GM18517 (cell line): ENCODE data around the gene NES.

Experiments
- ATAC-seq: cut with Tn5 transposase; IDR thresholded peaks from one replicate; pipeline ENCODE4 v1.9.1; 2021; ENCODE audit warnings: mild to moderate bottlenecking, moderate library complexity; ENCODE audit not compliant: unreplicated experiment

Gene NES

DNA sequence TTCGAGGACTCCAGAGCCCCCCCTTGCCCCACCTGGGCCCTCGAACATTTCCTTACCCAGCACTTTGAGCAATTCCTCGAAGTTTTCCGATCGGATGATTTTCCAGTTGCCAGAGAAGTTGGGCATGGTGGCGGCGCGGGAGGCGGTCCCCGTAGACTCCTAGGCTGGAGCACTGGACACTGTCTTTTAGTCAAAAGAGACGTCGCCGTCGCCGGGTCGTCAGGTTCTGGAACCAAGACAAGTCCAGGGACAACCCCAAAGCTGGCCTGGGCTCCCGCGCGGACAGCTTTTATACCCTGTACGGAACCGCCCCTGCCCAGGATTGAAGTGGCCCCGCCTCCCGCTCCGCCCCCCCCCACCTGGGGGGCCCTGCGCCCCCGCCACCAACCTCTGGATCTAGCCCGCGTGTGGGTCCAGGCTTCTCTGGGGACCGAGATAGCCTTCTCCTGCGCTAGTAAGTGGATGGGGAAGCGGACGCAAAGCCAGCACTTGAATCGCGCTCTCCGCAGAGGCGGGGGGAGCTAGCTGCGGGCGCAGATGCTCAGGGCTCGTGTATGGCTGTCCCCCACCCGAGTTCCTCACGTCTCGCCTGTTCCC lies 28.2 kb upstream of the NES start, which contains the start of gene CRABP2:
Gene CRABP2, minus strand, starts transcription at position 263 of the 597 bp plus-strand sequence. Its CDS starts 137 bp downstream, at position 126.
- ATAC-seq: no peak

DNA sequence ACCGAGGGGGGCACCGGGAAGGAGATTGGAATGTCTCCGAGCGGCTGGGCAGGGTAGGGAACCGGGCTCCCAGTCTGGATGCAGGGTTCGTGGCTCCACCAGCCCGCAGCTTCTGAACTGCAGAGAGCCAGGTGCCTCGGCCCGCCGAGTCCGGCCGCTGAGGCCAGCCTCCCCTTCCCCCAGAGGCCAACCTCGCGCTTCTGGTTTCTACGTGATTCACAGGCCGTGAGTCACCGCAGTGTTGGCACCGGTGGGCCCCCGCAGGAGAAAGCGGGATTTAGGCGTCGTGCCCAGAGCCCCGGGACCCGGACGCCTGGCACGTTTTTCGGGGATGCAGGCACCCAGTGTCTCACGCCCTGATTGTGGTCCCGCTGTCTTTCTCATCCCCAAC lies 27.7 kb upstream of the NES start:
- no peak for ATAC-seq

DNA sequence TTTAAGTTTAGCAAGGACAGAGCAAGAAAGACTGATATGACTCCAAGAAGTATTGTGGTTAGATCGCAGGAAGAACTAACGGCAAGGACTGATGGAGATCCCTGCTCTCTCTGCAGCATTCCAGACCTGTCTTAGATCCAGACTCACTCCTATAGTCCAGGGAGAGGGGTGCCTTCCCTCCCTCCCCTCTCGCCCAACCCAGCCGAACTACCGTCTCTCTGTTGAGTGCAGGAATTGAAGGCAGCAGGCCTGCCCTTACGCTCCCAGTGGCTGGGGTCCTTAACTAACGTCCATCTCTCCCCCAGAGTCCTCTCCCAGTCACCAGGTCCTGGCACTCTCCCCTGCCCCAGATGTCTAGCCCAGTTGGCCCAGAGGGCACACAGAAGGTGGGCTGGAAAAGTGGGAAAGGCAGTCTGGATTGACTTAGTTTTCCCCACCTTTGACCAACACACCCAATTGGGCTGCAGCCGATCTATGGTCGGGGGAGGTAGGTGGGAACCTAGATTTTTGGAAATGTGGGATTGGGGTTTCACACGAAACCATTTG lies 27.0 kb upstream of the NES start:
- no peak for ATAC-seq

DNA sequence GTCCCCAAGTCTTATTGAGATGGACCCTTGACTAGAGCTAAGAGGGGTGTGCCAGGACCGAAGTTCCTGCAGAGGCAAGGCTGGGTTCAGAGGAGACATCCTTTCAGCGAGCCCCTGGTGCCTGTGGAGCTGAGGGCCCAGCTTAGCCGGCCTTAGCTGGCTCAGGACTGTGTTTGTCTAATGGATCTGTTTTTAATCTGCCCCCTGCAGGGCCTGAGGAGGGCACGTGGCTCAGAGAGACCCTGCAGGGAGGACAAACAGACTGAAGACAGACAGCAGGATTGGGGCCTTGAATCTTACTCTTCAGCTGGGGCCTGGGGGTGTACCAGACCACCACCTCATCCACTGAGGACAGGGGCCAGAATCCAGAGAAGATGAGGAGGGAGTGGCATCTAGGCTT lies 26.5 kb upstream of the NES start:
- no peak for ATAC-seq

DNA sequence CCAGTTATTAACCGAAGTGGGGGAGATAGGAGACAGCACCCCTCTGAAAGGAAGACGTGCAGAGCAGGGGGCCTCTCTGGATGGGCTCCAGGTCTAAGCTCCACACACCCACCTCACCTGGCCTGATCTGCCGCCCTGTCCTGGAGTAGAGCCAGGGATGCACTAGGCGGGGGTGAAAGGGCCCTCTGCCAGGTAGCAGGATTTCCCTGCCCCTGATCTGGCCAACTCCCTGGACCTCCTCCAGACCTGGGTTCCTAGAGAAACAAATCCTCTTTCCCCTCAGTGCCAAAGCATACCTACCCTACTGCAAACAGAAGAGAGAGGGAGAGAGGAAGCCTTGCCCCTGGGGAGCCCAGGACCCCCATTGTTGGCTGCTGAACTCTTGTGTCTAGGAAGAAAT lies 26.1 kb upstream of the NES start:
- no peak for ATAC-seq

DNA sequence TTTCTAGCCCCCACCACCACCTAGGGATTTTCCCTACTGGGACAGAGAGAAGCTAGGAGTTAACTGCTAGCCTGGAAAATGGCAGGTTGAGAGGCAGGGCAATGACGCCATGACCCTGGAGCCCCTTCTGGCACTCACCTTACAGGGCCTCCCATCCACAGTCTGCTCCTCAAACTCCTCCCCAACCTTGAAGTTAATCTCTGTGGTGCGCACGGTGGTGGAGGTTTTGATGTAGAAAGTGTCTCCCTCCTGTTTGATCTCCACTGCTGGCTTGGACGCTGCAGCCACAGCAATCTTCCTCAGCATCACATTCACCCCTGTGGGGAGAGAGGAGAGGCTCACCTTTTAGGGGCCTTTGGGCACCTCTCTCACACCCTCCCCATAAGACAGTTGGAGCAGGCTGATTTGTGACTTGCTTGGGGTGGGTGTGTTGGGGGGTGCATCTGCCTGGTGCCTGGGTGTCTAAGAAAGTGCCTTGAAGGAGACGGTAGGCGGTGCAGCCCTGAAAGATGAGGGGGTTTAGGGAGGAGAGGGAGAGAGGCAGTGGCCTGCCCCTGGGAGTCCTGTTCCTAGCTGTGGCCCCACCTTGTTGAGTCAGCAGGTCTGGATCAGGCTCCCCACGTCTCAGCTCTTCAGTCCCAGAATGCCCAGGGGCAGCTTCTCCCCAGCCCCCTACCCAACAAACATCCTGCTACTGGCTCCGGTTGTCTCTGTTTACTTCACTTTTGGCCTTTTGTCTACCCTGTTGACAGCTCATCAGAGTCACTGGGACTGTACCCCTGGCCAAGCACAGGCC lies 23.7 kb upstream of the NES start:
- ATAC-seq: no peak

DNA sequence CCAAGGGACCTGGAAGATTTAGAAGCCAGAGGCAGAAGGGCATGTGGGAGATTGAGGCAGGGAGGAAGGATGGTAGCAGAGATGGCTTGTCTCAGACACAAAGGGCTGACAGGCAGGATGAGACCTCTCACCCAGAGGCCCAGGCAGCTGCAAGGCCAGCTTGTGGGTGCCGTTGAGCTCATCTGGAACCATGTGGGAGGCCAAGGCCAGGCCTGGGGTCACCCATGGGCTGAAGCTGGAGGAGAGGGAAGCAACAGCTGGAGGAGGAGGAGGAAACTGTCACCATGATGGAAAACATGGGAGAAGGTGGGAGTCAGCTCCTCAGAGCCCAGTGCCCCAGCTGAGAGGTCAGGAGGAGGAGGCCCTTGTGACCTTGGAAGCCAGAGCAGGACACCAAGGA lies 21.8 kb upstream of the NES start:
- ATAC-seq: no peak

DNA sequence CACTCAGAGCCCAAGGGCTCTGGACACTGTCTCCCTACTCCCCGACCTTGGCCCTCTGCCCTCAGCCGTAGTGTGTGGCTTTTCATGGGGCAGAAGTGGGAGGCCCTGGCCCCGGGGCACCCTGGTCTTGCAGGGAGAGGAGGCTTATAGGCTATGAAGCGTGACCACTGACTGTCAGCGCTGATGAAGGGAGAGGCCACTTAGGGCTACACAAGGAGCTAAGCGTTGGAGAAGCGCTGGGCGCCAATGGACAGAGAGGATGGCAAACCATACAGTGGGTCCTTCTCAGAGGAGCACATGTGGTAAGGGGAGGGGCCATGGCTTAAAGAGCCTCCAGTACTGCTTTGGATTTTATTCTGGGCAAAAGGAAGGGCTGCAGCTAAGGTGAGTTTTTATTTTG lies 20.3 kb upstream of the NES start:
- ATAC-seq: no peak

DNA sequence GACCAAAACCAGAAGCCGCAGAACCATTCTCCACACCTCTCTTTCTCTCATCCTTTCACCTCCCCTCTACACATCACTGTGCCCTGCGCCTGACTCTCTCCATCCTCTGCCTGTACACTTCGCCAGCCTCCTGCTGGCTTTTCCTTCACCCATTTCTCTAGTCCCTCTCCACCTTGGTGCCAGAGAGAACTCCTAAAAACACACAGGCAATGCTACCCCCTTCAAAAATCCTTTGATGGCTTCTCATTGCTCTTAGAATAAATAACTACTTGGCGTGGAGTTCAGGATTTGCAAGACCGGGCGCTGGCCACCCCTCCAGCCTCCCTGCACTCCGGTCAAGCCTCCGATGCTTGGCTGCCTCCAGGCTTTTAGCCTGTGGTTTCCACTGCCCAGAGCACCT lies 19.5 kb upstream of the NES start:
- no peak for ATAC-seq

DNA sequence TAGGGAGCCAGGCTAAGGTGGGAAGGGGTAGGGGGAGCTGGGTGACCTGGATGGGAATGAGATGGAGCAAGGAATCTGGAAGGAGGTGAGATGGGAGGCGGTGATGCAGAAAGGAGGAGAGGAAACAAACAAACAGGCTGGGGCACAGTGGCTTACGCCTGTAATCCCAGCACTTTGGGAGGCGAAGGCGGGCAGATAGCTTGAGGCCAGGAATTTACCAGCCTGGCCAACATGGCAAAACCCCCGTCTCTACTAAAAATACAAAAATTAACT lies 17.4 kb upstream of the NES start:
- ATAC-seq: no peak

DNA sequence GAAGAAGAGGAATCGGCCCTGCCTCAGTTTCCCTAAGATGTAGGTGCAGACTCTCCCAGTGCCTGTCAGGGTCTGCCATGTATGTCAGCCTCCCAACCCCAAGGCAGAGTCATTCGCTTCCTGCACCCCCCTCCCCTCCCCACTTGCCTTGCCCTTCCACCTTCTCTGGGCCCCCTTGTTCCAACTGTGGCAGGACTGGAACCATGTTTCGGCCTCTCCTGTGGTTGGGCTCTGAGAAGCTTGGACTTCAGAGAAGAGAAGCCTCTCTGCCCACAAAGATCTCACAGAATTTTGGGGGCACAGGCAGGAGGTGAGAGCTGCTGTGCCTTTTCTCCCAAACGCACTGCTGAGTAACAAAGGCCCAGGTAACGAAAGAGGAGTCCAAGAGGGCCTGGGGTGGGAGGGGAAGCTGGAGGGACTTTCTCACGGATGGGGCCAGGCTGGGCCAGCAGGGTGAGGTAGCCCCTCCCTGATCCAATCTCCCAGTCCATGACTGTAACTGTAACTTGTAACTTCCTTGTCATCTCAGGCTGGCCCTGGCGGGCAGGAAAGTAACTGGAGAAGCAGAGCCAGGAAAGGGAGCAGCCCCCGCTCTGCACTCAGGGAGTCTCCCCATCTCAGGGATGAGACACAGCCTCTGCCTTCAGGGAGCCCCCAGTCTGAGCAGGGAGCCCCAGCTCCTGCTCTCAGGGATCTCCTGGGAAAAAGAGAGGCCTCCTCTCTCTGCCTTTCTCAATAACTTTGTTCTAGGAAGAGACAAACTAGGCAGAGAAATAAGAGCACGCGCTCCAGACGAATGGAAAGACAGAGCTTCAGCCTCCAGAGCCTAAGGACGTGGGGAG lies 16.9 kb upstream of the NES start:
- no peak for ATAC-seq

DNA sequence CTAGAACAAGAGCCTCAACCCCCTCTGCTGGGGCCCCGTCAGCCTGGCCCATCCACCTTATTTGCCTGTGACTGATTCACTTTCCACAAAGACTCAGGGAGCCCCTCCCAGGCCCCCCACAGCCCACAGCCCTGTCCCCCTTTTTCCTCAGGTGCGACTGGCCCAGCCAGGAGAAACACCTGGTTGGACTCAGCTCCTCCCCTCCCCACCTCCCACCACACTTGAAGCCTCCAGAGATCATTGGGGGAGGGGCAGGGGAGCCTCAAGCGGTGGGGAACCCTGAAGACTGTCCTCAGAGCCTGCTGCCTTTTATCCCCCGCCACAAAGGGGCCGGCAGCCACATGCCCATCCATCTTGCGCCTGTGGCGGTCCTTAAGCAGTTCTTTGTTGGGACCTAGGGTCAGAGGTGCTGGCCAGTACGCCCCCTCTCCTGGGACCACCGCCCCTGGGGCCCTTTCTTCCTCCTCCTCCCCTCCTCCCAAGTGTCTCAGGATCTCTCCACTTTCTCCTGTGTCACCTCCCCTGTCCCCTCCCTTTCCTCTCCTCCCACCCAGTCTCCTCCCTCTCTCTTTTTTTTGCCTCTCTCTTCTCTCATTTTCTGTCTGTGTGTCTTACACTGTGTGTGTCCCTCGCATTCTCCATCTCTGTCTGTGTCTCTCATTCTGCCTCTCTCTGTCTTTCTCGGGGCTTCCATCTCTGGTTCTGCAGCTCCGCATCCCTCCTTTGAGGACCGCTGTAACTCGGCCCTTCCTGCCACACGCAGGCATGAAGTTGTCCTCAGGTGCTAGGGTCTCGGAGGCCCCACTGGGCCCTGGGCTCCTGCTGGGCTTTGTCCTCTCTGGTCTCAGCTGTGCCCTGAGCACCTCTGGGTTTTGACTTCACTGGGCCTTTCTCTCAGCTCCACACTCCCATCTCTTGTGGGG lies 16.0 kb upstream of the NES start:
- no peak for ATAC-seq

DNA sequence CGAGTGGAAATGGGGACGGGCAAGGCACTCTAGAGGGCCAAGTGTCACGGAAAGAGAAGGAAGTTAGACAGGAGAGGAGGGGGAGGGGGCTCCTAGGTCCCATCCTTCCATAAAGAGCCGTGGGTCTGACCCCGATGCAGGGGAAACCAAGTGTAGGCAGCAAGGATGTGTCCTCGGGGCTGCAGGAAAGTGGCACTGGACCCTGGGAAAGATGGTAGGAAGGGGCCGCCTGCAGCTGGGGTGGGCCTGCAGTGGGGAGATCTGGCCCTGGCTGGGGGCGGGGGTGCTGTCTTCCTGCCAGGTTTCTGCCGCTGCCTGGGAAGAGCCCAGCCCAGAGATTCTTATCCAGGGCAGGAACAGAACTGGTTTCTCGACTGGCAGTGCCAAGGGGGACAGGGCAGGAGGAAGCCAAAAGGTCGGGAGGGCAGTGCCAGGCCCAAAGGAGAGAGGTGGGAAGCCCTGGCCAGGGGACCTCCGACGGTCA lies 15.3 kb upstream of the NES start:
- ATAC-seq: no peak

DNA sequence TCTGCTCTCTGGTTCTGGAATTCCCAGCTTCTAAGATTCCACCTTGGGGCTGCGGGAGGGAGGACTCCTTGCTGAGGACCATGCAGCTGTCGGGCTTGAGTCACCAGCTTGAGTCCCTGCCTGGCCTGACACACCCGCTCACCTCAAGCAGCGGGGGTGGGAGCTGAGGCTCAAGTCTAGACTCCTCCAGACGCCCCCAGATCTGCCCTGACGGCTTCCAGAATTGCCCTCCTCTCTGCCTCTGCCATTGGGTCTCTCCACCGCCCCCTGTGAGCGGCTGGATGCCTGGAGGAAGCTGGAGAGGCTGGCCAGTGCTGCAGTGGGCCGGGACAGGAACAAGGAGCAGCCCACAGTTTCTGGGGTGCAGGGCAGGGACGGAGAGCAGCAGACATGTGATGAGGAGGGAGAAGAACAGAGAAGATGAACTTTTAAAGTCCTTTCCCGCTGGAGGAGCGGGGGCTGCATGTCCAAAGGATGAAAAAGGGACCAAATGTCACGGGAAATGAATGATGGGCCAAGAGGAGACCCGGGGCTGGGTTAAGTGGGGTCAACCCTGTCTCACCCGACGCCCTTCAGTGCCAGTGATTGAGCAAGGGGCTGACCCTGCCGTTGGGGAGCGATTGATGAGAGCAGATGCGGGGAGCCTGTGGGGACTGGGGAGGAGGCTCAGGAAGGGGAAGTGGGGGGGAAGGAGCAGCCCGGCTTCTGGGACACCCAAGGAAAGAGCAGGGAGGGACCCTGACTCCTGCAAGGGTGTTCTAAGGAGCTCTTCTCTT lies 14.6 kb upstream of the NES start:
- no peak for ATAC-seq

DNA sequence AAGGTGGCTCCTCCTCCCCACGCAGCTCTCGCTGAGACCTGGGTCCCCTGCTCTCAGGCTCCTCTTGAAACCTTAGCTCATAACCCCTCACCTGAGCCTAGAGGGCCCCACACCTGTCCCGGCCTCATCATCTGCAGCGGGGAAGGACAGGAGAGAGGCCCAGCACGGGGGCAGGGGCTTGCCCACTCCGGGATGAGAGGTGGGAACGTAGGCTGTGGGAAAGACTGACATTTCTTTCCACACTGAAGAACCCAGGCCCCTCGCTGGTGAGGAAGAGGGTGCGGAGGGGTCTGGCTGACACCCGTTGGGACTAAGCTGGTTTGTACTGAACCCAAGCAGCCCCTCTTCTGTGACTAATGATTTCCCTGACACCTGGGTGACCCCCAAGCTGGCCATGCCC lies 14.0 kb upstream of the NES start:
- no peak for ATAC-seq

DNA sequence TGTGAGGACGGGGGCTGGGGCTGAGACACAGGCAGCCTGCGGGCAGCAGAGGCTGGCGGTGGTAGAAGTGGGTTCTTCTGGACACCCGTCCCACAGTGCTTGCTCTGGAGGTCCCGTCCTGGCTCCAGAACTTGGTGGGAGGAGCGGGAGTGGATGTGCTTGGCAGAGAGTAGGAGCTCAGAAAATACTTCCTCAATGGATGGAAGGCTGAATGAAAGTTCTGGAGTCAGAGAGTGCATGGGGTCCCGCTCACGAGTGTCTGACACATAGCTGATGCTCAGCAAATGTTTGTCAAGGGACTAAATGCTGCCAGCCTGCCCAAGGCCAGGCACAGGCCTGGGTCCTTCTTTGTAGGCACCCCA lies 13.4 kb upstream of the NES start:
- no peak for ATAC-seq

DNA sequence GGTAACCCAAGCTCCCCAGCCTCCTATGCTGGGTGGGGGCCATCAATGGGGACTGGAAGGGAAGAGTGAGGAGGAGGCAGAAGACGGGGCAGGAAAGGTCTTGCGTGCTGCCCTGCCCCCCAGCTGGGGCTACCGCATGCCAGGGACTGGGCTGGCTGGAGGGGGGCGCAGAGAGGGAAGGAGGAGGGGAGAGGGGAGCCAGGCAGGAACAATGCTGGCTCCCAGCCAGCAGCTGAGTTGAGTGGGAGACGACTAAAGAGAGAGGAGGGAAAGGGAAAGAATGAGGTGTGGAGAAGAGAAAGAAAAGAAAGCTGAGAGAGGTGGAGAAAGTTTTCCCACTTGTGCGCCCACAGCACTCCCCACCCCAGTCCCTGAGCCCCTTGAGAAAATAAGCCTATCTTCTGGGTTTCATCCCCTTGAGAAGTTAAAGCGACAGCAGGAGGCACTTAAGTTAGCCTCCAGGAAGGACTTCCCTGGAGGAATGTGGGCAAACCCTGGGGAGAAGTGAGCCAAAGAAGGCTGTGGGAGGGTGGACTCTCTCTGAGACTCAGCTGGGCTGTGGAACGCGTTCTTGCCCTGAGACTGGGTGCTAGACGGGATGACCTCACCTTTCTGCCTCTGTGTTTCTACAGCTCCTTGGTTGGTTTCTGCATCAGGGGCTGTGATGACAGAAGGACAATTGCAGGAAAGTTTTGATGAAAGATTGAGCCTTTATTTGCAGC lies 12.9 kb upstream of the NES start:
- ATAC-seq: no peak

DNA sequence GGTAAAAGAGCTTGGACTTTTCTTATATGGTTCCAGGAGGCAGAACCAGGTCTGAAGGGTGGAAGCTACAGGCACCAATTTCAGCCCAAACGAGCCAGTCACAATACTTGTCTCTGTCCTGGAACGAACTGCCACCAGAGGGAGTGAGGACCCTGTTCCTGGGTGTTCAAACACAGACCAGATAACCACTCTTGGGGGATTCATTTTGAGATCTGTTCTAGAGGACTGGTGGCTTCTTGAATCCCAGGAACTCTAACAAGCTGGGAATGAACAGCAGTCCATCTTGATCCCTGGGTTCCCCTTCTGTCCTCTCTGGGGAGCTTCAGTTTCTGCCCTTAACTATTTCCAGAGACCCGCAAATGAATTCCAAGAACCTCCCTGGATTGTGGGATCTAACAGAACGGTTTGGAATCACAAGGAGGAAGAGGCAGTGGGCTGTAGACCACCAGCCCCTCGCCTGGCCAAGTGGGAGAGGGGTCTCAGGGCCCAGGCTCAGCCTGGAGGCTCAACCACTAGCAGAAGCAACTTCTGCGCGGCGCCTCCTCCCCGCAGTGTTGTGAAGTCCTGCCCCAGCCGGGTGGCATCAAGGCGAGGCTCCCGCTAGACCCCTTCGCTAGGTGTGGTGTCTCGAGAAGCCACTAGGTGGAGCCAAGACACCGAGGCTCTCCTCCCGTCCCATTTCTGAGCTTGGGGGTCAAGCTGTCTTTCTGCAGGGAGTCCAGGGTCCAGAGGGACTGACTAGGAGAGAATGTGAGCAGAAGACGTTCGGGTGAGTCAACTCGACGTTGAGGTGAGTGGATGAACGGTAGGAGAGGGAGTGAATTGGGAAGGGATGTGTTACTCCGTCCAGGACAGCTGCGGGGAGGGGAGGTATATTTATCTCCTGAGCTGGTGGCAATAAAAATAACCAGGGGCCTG lies 12.1 kb upstream of the NES start:
- no peak for ATAC-seq
